K562 (cell line): ENCODE measurements around the gene L3MBTL1. TPM values are rescaled to one million over a fixed set of nuclear protein-coding genes. Genes with fewer than 3 reads are reported as not detected.

Experiments used
- BRF1 ChIP-seq: IDR thresholded peaks from 3 replicates; pipeline ENCODE4 v1.6.1; 2011; ENCODE audit warnings: borderline replicate concordance, mild to moderate bottlenecking; ENCODE audit not compliant: insufficient read length; ENCODE audit errors: extremely low read depth
- DPF2 ChIP-seq: fragments of 450-650 bp; IDR thresholded peaks from 2 replicates; pipeline ENCODE4 v1.6.1; 2016
- PML ChIP-seq: IDR thresholded peaks from 2 replicates; pipeline ENCODE4 v1.6.1; 2012; ENCODE audit warnings: low read length, inconsistent platforms
- RBM22 ChIP-seq: fragments of 200-400 bp; formaldehyde crosslinking; IDR thresholded peaks from 2 replicates; pipeline ENCODE4 v1.6.1; 2018; ENCODE audit warnings: low read length, low read depth; ENCODE audit not compliant: poor library complexity, severe bottlenecking
- SRSF9 ChIP-seq: fragments of 200-400 bp; formaldehyde crosslinking; IDR thresholded peaks from 2 replicates; pipeline ENCODE4 v1.6.1; 2017; ENCODE audit warnings: low read depth, low read length, borderline replicate concordance
- ZNF197 ChIP-seq: fragments of 200-800 bp; sonication (Bioruptor generic); IDR thresholded peaks from 2 replicates; pipeline ENCODE4 v1.6.1; 2016; ENCODE audit warnings: low read depth, missing genetic modification characterization, missing compliant biosample characterization
- ZNF431 ChIP-seq: sonication (generic); formaldehyde crosslinking; IDR thresholded peaks from 2 replicates; pipeline ENCODE4 v1.8.0; 2022; ENCODE audit warnings: mild to moderate bottlenecking, missing genetic modification reagents
- polyA plus RNA-seq, 8 experiments: library from polyadenylated mRNA; depleted of rRNA in 4 of 8; stranded (reverse) in 5 of 8; unstranded in 3 of 8; fragments of >200 nt; fragmentation: Nextera tagmentation in 2 of 8; fragmentation: Illumina TruSeq in 1 of 8; extraction: Ambion mirVana in 2 of 8; extraction: Trizol in 1 of 8; gene quantifications; 2 replicates each; pipeline versions ENCODE4 v1.2.1 to v1.2.3, GENCODE V29; 2011 to 2014; ENCODE audit warnings: inconsistent platforms in 1 of 8, missing spikeins in 1 of 8
- total RNA-seq, 7 experiments: library from RNA; depleted of rRNA in 6 of 7; stranded (reverse); fragments of >200 nt in 6 of 7; fragmentation: Illumina TruSeq in 2 of 7; extraction: Trizol in 2 of 7; gene quantifications; 2 replicates each; pipeline versions ENCODE4 v1.2.1 to v1.2.3, GENCODE V29; 2011 to 2021; ENCODE audit warnings: low replicate concordance in 1 of 7
- TF ChIP-seq, protein P1 (sequence below): sonication (generic); formaldehyde crosslinking; IDR thresholded peaks from 2 replicates; pipeline ENCODE4 v1.8.1; 2023; ENCODE audit warnings: mild to moderate bottlenecking, missing genetic modification reagents
- TF ChIP-seq, protein P2 (sequence below): sonication (generic); formaldehyde crosslinking; IDR thresholded peaks from 2 replicates; pipeline ENCODE4 v1.9.0; 2022; ENCODE audit warnings: mild to moderate bottlenecking, missing genetic modification reagents
- TF ChIP-seq, protein P3 (sequence below): fragments of 450-650 bp; IDR thresholded peaks from 2 replicates; pipeline ENCODE4 v1.6.1; 2016; ENCODE audit warnings: borderline replicate concordance

L3MBTL1 gene
- total and polyA plus RNA-seq, 9 of the 15 experiments (the other 6 are each of a cell fraction or from before 2014, with no cell fraction given) = 0.77 to 10.0 (median 4.4) TPM

DNA sequence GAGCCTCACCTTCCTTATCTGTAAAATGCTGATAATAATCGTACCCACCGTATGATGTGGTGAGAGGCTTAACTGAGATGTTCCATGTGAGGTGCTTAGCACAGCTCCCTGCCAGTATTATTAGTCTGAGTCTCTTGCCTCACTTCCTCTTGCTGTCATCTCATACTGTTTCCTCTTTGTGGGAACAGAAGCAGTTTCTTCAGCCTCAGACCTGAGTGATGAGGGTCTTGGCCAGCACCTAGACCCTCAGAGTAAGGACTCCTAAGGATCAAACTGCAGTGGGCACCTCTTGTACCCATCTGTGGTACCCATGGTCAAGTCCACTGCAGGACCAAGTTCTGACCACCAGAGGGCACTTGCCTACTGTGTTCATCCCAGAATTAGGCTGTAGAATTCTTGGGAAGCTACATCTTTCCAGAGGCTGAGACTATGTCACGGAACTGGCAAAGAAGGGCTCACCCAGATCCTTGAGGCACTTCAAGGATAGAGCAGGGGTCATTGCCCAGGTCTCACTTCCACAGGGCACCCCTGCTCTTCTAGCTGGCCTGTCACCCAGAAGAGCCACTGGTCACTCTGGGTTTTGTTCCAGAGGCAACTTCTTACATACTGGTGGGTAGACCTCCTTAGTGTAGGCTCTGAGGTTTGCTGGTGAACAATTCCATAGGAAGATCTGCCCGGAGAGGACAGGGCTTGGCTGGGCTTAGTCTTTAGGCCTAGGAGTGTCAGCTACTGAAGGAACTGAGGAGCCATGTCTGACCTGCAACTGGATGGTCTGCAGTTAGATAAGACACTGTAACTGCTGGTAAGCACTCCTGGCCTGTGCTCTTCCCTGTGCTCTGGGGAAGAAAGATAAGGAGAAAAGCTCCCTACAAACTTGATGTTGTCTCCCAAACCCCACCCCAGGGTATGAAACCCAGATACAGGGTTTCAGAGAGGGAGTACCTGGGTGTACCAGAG is 30.7 kb downstream of the L3MBTL1 start (continued):
- TF ChIP-seq, protein P1, sequence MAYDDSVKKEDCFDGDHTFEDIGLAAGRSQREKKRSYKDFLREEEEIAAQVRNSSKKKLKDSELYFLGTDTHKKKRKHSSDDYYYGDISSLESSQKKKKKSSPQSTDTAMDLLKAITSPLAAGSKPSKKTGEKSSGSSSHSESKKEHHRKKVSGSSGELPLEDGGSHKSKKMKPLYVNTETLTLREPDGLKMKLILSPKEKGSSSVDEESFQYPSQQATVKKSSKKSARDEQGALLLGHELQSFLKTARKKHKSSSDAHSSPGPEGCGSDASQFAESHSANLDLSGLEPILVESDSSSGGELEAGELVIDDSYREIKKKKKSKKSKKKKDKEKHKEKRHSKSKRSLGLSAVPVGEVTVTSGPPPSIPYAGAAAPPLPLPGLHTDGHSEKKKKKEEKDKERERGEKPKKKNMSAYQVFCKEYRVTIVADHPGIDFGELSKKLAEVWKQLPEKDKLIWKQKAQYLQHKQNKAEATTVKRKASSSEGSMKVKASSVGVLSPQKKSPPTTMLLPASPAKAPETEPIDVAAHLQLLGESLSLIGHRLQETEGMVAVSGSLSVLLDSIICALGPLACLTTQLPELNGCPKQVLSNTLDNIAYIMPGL (CRISPR knock-in tag) = no peak
- TF ChIP-seq SRSF9 (no peak), ZNF197 (CRISPR knock-in tag) (no peak), DPF2 (peak; percentile 93), PML (peak; percentile 71), BRF1 (no peak), RBM22 (no peak), ZNF431 (CRISPR knock-in tag) (no peak)
- TF ChIP-seq, protein P2, sequence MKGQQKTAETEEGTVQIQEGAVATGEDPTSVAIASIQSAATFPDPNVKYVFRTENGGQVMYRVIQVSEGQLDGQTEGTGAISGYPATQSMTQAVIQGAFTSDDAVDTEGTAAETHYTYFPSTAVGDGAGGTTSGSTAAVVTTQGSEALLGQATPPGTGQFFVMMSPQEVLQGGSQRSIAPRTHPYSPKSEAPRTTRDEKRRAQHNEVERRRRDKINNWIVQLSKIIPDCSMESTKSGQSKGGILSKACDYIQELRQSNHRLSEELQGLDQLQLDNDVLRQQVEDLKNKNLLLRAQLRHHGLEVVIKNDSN (CRISPR knock-in tag) = no peak
- TF ChIP-seq, protein P3, sequence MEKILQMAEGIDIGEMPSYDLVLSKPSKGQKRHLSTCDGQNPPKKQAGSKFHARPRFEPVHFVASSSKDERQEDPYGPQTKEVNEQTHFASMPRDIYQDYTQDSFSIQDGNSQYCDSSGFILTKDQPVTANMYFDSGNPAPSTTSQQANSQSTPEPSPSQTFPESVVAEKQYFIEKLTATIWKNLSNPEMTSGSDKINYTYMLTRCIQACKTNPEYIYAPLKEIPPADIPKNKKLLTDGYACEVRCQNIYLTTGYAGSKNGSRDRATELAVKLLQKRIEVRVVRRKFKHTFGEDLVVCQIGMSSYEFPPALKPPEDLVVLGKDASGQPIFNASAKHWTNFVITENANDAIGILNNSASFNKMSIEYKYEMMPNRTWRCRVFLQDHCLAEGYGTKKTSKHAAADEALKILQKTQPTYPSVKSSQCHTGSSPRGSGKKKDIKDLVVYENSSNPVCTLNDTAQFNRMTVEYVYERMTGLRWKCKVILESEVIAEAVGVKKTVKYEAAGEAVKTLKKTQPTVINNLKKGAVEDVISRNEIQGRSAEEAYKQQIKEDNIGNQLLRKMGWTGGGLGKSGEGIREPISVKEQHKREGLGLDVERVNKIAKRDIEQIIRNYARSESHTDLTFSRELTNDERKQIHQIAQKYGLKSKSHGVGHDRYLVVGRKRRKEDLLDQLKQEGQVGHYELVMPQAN = no peak
